Activated naive CD8-positive, alpha-beta T cell treated with anti-CD3 and anti-CD28 coated beads for 36 hours (primary cell): ENCODE results near the gene STAB2. TPM values are rescaled to one million over a fixed set of nuclear protein-coding genes. Genes with fewer than 3 reads are reported as not detected.

Source experiments
- DNase-seq: peaks from one replicate; pipeline ENCODE4 v3.0.0; 2021
- H3K27ac Mint-ChIP-seq: one replicate; pipeline ENCODE4 v1.8.0; 2022; ENCODE audit warnings: mild to moderate bottlenecking, moderate library complexity, mixed read lengths
- H3K27me3 Mint-ChIP-seq: one replicate; pipeline ENCODE4 v1.8.0; 2022; ENCODE audit warnings: mild to moderate bottlenecking, mixed read lengths
- H3K36me3 Mint-ChIP-seq: one replicate; pipeline ENCODE4 v1.8.0; 2021; ENCODE audit warnings: mild to moderate bottlenecking, mixed read lengths
- H3K4me1 Mint-ChIP-seq: one replicate; pipeline ENCODE4 v1.8.0; 2021; ENCODE audit warnings: mixed read lengths
- H3K4me3 Mint-ChIP-seq: one replicate; pipeline ENCODE4 v1.8.0; 2022; ENCODE audit warnings: mild to moderate bottlenecking, moderate library complexity, mixed read lengths
- H3K9me3 Mint-ChIP-seq: one replicate; pipeline ENCODE4 v1.8.0; 2022; ENCODE audit warnings: mixed read lengths
- total RNA-seq, 2 experiments: library from RNA; stranded (reverse); gene quantifications; one replicate each; pipeline ENCODE4 v1.2.3, GENCODE V29; 2021

Gene STAB2
- total RNA-seq, 2 experiments from 2014 or later, result not detected

- no peak for DNase-seq
- Mint-ChIP-seq H3K27me3 (peaks cover 92% of the 10 kb centered on the region), H3K4me1 (peaks cover 6% of the 10 kb centered on the region), H3K27ac (no peak overlapping the region), H3K9me3 (peaks cover 13% of the 10 kb centered on the region), H3K4me3 (no peak overlapping the region), H3K36me3 (peaks cover 3% of the 10 kb centered on the region)
These were observed 15.8 kb upstream of the STAB2 start for GRCh38 chr12:103571286-103571685.

GRCh38 chr12:103572312-103573045 lies 14.6 kb upstream of the STAB2 start:
- Mint-ChIP-seq H3K36me3 (no peaks in the 10 kb centered on the region), H3K27ac (no peak overlapping the region), H3K4me3 (no peak overlapping the region), H3K4me1 (peaks cover 6% of the 10 kb centered on the region), H3K27me3 (peaks cover 90% of the 10 kb centered on the region), H3K9me3 (peaks cover 2% of the 10 kb centered on the region)
- no peak for DNase-seq

- no peak overlapping the region for H3K27ac Mint-ChIP-seq
- DNase-seq, result no peak
These were observed 13.9 kb upstream of the STAB2 start for GRCh38 chr12:103573185-103573584.

GRCh38 chr12:103578926-103579325 lies 8.1 kb upstream of the STAB2 start:
- peaks cover 6% of the 10 kb centered on the region for H3K4me1 Mint-ChIP-seq
- H3K27ac Mint-ChIP-seq, result no peak overlapping the region
- no peak overlapping the region for H3K4me3 Mint-ChIP-seq
- peaks cover 47% of the 10 kb centered on the region for H3K27me3 Mint-ChIP-seq
- no peaks in the 10 kb centered on the region for H3K36me3 Mint-ChIP-seq
- no peak for DNase-seq
- no peaks in the 10 kb centered on the region for H3K9me3 Mint-ChIP-seq

More at GRCh38 chr12:103573185-103573584, 13.9 kb upstream of the STAB2 start:
- Mint-ChIP-seq H3K27me3 (peaks cover 86% of the 10 kb centered on the region), H3K9me3 (no peaks in the 10 kb centered on the region), H3K36me3 (no peaks in the 10 kb centered on the region), H3K4me1 (peaks cover 6% of the 10 kb centered on the region), H3K4me3 (no peak overlapping the region)

GRCh38 chr12:103580026-103580425 lies 7.0 kb upstream of the STAB2 start:
- Mint-ChIP-seq H3K4me3 (no peak overlapping the region), H3K27me3 (peaks cover 45% of the 10 kb centered on the region)

GRCh38 chr12:103583008-103583407 lies 4.1 kb upstream of the STAB2 start:
- Mint-ChIP-seq H3K36me3 (no peaks in the 10 kb centered on the region), H3K4me1 (no peaks in the 10 kb centered on the region), H3K4me3 (no peak overlapping the region), H3K9me3 (no peaks in the 10 kb centered on the region), H3K27ac (no peak overlapping the region), H3K27me3 (peaks cover 27% of the 10 kb centered on the region)
- DNase-seq, result no peak

More at GRCh38 chr12:103580026-103580425, 7.0 kb upstream of the STAB2 start:
- Mint-ChIP-seq H3K27ac (no peak overlapping the region), H3K4me1 (peaks cover 6% of the 10 kb centered on the region), H3K9me3 (no peaks in the 10 kb centered on the region), H3K36me3 (no peaks in the 10 kb centered on the region)
- no peak for DNase-seq

- no peaks in the 10 kb centered on the region for H3K9me3 Mint-ChIP-seq
- H3K36me3 Mint-ChIP-seq, result no peaks in the 10 kb centered on the region
- no peak overlapping the region for H3K4me3 Mint-ChIP-seq
- H3K27ac Mint-ChIP-seq, result no peak overlapping the region
- no peak for DNase-seq
- no peaks in the 10 kb centered on the region for H3K4me1 Mint-ChIP-seq
- peaks cover 18% of the 10 kb centered on the region for H3K27me3 Mint-ChIP-seq
These were observed 941 bp upstream of the STAB2 start for GRCh38 chr12:103586132-103586531.

- no peak for DNase-seq
- H3K36me3 Mint-ChIP-seq, result no peaks in the 10 kb centered on the region
- no peak overlapping the region for H3K4me3 Mint-ChIP-seq
- no peaks in the 10 kb centered on the region for H3K4me1 Mint-ChIP-seq
- H3K27ac Mint-ChIP-seq, result no peak overlapping the region
- no peaks in the 10 kb centered on the region for H3K9me3 Mint-ChIP-seq
- H3K27me3 Mint-ChIP-seq, result peaks cover 20% of the 10 kb centered on the region
These were observed 1.6 kb downstream of the STAB2 start for GRCh38 chr12:103588680-103589079.

- Mint-ChIP-seq H3K27me3 (peaks cover 17% of the 10 kb centered on the region), H3K4me3 (no peak overlapping the region), H3K27ac (no peak overlapping the region), H3K4me1 (no peaks in the 10 kb centered on the region), H3K36me3 (no peaks in the 10 kb centered on the region), H3K9me3 (no peaks in the 10 kb centered on the region)
- DNase-seq, result no peak
These were observed 2.4 kb downstream of the STAB2 start for GRCh38 chr12:103589517-103589916.

- no peak overlapping the region for H3K27ac Mint-ChIP-seq
- no peaks in the 10 kb centered on the region for H3K4me1 Mint-ChIP-seq
- H3K27me3 Mint-ChIP-seq, result peaks cover 13% of the 10 kb centered on the region
- H3K9me3 Mint-ChIP-seq, result no peaks in the 10 kb centered on the region
- DNase-seq, result no peak
- no peak overlapping the region for H3K4me3 Mint-ChIP-seq
- H3K36me3 Mint-ChIP-seq, result no peaks in the 10 kb centered on the region
These were observed 3.2 kb downstream of the STAB2 start for GRCh38 chr12:103590271-103590670.

- H3K4me1 Mint-ChIP-seq, result no peaks in the 10 kb centered on the region
- H3K27me3 Mint-ChIP-seq, result peaks cover 10% of the 10 kb centered on the region
- H3K9me3 Mint-ChIP-seq, result no peaks in the 10 kb centered on the region
- H3K4me3 Mint-ChIP-seq, result no peak overlapping the region
- H3K36me3 Mint-ChIP-seq, result no peaks in the 10 kb centered on the region
- no peak for DNase-seq
- no peak overlapping the region for H3K27ac Mint-ChIP-seq
These were observed 9.9 kb downstream of the STAB2 start for GRCh38 chr12:103596981-103597380.

- Mint-ChIP-seq H3K9me3 (no peaks in the 10 kb centered on the region), H3K4me1 (no peaks in the 10 kb centered on the region), H3K27ac (no peak overlapping the region), H3K27me3 (peaks cover 16% of the 10 kb centered on the region), H3K4me3 (no peak overlapping the region), H3K36me3 (no peaks in the 10 kb centered on the region)
- DNase-seq, result no peak
These were observed 12.2 kb downstream of the STAB2 start for GRCh38 chr12:103599274-103599673.

GRCh38 chr12:103600967-103601728 lies 14.1 kb downstream of the STAB2 start:
- Mint-ChIP-seq H3K9me3 (peaks cover 3% of the 10 kb centered on the region), H3K36me3 (no peaks in the 10 kb centered on the region), H3K4me3 (no peak overlapping the region), H3K27me3 (peaks cover 16% of the 10 kb centered on the region), H3K27ac (no peak overlapping the region), H3K4me1 (no peaks in the 10 kb centered on the region)
- DNase-seq, result no peak

GRCh38 chr12:103620395-103620794 lies 33.3 kb downstream of the STAB2 start:
- Mint-ChIP-seq H3K4me1 (no peaks in the 10 kb centered on the region), H3K27me3 (peaks cover 7% of the 10 kb centered on the region), H3K27ac (no peak overlapping the region), H3K36me3 (no peaks in the 10 kb centered on the region), H3K4me3 (no peak overlapping the region), H3K9me3 (no peaks in the 10 kb centered on the region)
- no peak for DNase-seq

- Mint-ChIP-seq H3K27ac (no peak overlapping the region), H3K4me1 (no peaks in the 10 kb centered on the region), H3K4me3 (no peak overlapping the region), H3K9me3 (no peaks in the 10 kb centered on the region), H3K36me3 (no peaks in the 10 kb centered on the region), H3K27me3 (peaks cover 7% of the 10 kb centered on the region)
- no peak for DNase-seq
These were observed 36.6 kb downstream of the STAB2 start for GRCh38 chr12:103623716-103624115.

- Mint-ChIP-seq H3K27me3 (peaks cover 4% of the 10 kb centered on the region), H3K36me3 (no peaks in the 10 kb centered on the region), H3K4me3 (no peak overlapping the region), H3K27ac (no peak overlapping the region), H3K9me3 (peaks cover 5% of the 10 kb centered on the region), H3K4me1 (no peaks in the 10 kb centered on the region)
- DNase-seq, result no peak
These were observed 39.4 kb downstream of the STAB2 start for GRCh38 chr12:103626498-103626897.
